Pons (tissue), 1 donor: ENCODE data around the gene ELP2.
"Not testable (repeated sequence)": the region's sequence is repeated elsewhere in the genome, so short reads cannot be mapped to it uniquely, and the experiment has no call there.

Source experiments
- DNase-seq: peaks from one replicate; pipeline ENCODE4 v3.0.0-alpha.2; 2016; ENCODE audit warnings: low spot score

Gene ELP2

DNA sequence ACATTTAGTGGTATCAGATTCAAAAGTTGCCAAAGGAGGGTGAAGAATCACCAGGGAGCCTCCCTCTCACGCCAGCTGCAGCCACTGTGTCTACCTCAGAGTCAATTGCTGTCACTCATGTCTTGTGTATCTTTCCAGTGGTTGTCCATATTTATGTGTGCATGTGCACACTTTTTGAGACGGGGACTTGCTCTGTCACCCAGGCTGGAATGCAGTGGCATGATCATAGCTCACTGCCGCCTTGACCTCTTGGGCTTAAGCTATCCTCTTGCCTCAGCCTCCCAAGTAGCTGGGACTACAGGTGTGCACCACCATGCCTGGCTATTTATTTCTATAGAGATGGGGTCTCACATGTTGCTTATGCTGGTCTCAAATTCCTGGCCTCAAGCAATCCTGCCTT lies 61.6 kb downstream of the ELP2 start:
- no peak for DNase-seq

DNA sequence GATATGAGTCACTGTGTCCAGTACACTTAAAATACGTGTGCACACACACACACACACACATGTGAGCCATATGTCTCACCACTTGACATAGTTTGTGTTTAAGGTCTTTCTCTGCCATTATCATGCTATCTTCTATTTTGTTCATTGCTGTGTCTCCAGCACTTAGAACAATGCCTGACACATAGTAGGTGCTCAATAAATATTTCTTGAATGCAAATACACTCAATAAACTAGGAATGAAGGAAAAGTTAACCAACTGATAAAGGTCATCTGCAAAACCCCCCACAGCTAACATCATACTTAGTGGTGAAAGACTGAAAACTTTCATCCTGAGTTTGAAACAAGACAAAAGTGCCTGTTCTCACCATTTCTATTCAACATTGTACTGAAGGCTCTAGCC lies 62.0 kb downstream of the ELP2 start:
- DNase-seq = no peak

DNA sequence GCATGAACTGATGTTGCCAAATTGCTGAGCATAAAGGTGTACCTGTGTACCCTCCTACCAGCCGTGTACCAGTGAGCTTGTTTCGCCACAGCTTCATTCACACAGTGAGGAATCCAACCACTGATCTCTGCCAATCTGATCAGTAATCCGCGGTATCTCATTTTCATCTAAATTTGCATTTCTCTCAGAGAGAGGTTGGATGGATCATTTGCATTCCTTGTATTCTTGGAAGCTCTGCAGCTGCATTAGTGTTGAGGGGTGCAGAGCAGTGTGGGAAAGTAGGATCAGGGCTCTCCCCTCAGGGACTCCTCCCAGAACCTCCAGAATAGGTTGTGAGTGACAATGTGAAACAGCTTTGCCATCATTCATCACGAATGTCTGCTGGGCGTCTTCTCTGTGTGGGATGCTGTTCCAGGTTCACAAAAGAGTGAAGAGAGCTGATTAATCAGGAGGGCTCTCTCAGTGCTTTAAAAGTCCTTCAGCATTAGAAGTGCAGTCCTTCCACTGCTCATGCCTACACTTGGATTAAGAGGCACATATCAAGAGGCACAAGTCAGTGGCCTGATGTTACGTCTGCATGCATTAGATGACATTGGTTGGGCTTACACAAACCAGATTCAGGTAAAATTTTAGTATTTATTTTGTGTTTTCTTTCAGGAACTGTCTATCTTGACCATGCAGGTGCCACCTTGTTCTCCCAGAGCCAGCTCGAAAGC lies 65.1 kb downstream of the ELP2 start:
- DNase-seq = no peak

DNA sequence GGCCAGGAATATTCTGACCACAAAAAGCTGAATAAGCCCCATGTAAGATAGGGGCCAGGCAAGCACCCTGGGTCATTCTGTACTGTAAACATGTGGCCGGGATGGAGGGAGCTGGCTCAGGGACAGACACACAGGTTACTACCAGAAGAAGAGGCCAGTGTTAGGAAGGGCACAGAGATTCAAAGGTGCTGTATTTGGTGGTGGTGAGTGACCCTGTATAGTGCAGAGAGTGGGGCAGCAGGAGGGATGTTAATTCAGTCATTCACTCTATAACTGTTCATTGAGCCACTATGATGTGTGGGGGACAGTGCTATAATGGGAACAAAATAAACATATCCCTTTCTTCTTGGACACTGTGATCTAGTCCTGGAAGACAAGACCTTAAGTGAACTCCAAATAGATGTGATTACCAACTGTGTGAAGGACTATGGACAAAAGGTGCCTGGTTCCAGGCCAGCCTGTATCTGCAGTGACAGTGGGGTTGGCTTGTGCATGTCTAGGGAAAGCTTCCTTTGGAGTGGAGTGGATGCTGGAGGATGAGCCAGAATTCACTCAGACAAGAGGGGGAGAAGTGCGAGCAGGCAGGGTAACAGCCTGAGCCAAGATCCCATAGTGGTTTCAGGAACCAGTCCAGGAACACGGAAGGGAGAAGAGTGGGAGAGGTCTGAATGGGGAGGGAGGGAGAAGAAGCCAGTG lies 65.9 kb downstream of the ELP2 start:
- no peak for DNase-seq

DNA sequence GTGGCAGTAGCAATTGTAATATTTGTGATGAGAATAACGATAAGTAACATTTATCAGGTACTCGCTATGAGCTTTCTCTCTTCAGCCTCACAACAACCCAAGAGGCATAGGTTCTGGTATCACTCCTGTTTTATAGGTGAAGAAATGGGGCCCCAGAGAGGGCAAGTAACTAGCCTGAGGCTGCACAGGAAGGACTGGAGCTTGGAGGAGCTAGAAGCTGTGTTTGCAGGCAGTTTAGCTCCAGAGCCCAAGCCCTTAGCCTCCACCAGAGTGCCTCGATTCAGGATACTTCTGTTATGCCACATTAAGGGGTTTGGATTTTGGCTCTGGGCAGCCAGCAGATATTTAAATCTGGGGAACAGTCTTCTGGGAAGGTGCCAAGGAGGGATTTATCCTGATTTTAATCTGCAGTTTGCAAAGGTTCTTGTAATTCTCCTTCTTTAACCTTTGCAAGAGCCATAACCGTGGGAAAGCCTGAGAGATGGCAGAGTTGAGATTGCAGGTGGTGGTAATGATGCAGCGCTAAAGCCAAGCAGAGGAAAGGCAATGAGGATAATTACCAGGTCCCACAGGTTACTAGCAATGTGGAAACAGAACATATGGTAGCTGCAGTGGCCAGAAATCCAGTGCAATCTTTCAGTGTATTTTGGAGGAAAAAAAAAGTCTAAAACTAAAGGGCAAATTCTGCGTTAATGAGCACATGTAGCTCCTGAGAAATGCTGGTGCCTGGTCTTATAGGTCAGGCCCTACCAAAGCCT lies 66.7 kb downstream of the ELP2 start:
- no peak for DNase-seq

DNA sequence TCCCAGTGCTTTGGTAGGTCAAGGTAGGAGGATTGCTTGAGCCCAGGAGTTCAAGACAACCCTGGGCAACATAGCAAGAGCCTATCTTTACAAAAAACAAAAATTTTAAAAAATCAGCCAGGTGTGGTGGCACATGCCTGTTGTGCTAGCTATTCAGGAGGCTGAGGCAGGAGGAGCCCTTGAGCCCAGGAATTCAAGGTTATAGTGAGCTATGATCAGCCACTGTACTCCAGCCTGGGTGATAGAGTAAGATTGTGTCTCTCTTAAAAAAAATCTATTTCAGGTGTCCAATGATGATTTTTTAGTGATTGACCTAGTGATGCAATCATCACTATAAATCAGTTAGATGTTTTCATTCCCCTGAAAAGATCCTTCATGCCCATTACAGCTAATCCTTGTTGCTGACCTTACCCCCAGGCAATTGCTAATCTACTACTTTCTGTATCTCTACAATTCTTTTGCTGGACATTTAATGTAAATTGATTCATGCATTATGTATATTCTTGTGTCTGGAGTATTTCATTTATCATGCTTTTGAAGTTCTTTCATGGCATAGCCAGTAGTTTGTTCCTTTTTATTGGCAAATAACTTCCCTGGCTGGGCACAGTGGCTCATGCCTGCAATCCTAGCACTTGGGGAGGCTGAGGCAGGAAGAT lies 67.9 kb downstream of the ELP2 start:
- no peak for DNase-seq

DNA sequence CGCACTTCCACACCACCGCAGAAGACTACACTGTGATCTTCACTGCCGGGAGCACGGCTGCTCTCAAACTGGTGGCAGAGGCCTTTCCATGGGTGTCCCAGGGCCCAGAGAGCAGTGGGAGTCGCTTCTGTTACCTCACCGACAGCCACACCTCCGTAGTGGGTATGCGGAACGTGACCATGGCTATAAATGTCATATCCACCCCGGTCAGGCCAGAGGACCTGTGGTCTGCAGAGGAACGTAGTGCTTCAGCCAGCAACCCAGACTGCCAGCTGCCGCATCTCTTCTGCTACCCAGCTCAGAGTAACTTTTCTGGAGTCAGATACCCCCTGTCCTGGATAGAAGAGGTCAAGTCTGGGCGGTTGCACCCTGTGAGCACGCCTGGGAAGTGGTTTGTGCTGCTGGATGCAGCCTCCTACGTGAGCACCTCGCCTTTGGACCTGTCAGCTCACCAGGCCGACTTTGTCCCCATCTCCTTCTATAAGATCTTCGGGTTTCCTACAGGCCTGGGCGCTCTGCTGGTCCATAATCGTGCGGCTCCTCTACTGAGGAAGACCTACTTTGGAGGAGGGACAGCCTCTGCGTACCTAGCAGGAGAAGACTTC lies 70.1 kb downstream of the ELP2 start:
- DNase-seq = no peak

DNA sequence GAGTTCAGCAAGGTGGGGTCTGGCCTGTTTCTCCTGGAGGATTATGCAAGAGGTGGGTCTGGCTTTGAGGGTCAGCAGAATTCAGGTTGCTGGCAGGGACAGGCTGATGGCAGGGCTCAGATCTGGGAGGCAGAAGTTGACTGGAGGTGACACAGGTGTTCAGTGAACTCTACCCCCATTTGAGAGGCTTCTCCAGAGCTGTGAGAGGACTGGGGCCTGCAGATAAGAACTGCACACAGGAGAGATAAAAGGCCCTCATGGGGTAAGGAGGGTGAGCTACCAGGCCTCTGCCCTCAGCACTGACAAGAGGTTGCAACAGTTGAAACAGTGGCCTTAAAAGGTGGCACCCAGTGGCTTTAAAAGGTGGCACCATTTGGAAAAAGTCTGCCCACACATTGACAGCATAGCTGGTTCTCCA lies 70.7 kb downstream of the ELP2 start:
- no peak for DNase-seq

DNA sequence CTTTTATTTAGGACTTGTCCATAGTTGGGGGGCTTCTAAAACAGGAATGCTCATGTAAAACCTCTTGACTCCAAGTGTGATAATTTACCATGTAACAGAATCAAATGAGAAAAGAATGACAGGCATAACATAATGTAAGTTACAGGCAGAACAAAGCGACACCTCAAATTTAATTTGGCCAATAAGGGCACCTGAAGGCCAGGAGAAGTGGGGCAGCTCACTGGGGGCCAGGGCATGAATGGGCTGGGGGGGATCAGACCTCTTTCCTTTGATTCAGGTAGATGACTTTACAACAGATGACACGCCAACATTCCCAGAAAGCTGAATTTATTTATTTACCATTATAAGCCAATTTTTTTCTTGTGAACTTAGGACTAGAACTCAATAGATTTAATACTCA lies 72.1 kb downstream of the ELP2 start:
- no peak for DNase-seq

DNA sequence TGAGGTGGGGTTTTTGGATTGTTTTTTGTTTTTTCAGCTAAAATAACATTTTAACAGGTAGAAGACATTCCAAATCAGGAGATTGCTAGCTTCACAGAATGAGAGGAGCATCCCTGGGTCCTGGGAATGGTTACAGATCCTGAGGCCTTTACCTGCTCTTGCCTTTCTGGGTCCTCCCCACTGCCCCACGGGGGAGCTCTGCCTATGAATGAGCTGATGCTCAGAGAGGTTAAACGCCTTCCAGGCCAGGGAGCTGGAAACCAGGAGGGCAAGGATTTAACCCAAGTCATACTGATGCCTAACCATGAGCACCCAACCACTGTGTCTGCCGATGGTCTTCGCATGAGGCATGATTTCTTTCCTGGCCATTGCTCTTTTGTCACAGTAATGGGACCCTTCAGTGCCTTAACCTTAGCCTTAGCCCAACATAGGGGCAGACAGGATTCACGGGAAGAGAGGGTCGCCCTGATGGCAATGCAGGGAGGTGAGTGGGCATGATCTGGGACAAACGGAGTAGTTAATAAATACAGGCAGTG lies 73.7 kb downstream of the ELP2 start:
- DNase-seq = no peak

DNA sequence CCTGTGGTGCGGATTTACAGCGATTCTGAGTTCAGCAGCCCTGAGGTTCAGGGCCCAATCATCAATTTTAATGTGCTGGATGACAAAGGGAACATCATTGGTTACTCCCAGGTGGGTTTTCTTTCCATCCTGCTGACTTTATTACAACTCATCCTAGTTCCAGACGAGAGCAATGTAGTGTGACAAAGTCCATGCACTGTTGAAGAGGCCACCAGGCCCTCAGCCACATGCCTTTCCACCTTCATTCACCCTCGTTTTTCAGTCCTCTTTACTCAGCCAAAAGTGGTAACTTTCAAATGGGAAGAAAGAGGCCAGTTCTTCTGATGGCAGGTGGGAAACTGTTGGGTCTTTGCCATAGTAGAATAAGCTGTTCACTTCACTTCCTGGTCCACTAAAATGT lies 75.5 kb downstream of the ELP2 start:
- no peak for DNase-seq

DNA sequence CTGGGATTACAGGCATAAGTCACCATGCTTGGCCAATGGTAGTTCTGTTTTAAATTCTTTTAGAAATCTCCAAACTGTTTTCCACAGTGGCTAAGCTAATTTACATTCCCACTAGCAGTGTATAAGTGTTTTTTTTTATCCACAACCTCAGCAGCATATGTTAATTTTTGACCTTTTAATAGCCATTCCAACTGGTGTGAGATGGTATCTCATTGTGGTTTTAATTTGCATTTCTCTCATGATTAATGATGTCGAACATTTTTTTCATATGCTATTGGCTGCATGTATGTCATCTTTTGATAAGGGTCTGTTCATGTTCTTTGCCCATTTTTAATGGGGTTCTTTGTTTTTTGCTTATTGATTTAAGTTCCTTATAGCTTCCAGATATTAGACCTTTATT lies 77.6 kb downstream of the ELP2 start:
- DNase-seq = no peak

DNA sequence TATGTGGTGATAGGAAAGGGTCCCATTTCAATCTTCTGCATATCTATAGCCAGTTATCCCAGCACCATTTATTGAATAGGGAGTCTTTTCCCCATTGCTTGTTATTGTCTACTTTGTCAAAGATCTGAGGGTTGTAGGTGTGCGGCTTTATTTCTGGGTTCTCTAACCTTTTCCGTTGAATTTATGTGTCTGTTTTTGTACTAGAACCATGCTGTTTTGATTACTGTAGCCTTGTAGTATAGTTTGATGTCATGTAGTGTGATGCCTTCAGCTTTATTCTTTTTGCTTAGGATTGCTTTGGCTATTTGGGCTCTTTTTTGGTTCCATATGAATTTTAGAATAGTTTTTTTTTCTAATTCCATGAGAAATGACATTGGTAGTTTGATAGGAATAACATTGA lies 78.3 kb downstream of the ELP2 start:
- not testable (repeated sequence) for DNase-seq

DNA sequence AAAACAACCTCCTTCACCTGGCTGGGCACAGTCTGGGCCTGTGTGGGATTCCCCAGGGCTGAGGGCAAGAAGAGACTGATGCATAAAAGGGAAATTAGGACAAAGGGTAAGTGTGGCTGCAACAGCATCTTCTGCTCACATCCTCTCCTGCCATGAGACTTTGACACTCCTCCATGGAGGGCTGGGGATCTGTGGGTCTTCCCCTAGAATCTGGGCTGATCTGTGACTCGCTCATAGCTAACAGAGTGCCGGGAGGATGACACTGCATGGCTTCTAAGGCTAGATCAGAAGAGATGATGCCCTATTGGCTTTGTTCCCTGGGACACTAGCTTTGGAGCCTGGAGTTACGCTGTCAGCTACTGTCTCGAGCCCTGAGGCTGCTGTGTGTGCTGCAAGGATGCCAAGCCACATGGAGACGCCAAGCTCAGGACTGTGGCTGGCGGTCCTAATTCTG lies 81.9 kb downstream of the ELP2 start:
- no peak for DNase-seq

DNA sequence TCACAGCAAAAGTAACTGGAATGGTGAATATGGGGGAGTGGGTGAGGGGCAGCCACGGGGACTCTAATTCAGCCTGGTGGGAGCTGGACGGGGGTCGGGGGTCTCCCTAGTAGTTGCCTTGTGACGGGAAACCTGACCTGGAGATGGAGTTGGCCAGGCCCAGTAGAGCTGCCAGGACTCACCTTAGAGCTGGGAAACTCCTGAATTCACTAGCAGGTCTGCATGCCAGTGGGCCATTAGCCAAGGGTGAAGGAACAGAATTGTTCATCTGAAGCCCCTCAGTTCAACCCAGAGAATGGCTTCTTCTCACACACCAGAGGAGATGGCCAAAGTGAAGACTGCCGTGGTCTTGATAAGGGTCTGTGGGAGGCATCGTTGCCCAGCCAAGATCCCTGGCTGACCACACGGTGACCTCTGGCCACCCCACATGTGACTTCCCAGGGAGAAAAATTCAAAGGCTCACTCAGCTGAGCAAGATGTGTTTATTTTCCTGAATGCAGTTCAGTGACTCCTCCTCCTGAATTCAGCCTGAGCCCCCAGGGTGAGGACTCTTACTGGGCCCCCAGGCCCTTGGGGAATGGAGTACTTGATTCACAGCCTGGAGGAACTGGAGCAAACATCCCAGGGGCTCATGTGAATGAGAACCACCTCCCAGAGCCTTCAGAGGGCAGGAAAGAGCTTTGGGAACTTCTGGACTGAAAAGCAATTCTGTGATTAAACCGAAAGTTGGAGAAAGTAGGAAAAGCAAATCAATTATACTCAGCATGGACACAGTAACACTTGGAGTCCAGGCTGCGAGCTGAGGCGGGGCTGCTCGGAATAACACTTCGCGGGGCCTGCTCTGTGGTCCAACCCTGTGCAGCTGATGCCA lies 82.8 kb downstream of the ELP2 start:
- no peak for DNase-seq

DNA sequence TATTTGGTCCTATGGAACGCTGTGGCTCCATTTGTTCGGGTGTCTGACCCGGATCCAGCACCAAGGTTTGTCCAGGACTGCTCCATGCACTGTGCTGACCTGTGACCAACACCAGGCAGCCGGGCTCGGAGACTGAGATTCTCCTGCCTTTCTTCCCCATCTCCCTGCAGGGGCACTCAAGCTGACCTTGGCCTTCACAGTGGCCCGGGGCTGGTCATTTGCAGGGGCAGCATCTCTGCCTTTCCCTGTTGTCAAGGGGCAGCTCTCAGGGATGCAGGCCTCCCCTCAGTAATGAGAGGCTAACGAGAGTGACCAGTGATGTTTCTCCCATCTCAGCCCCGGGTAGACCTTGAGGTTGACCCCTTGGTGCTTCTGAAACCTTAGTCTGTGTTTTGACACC lies 85.1 kb downstream of the ELP2 start:
- DNase-seq = no peak

DNA sequence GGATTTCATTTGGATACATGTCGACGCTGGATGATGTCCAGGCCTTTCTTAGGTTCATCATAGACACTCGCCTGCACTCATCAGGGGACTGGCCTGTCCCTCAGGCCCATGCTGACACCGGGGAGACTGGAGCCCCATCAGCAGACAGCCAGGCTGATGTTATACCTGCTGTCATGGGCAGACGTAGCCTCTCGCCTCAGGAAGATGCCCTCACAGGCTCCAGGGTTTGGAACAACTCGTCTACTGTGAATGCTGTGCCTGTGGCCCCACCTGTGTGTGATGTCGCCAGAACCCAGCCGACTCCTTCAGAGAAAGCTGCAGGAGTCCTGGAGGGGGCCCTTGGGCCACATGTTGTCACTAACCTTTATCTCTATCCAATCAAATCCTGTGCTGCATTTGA lies 85.9 kb downstream of the ELP2 start:
- no peak for DNase-seq

DNA sequence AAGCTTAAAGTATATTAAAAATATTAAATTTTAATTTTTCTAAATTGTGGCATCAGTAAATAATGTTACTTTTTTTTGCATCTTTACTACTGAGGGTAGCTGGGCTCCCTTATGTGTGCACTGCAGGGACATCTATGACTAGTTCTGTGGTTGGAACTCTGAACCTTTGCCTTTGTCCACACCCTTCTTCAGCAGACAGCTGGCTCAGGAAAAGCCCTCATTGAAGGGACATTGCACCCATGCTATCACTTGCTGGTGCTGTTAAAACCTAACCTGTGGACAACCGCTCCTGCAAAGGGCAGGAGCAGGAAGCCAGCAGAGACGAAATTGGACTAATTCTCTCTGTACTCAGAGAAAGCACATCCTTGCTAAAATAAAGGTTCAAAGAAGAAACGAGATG lies 87.6 kb downstream of the ELP2 start:
- no peak for DNase-seq

DNA sequence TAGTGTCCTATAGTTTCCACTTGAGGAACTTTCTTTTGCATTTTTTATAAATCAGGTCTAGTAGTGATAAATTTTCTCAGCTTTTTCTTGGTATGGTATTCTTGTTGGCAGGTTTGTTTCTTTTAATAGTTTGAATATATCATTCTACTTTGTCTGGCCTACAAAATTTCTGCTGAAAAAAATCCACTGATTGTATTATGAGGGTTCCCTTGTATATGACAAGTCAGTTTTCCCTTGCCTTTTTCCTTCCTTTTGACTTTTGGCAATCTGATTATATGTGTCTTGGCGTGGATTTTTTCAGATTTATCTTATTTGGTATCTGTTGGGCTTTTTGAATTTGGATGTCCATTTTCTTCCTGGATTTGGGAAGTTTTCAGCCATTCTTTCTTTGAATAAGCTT lies 99.5 kb downstream of the ELP2 start:
- DNase-seq = no peak
